Measurements from ENCODE around the gene LAIR2. TPM values are rescaled to one million over a fixed set of nuclear protein-coding genes. Genes with fewer than 3 reads are reported as not detected.

LAIR2 gene
- total RNA-seq, 2 experiments from 2014 or later, result 1.2 TPM; not detected in 1

DNA sequence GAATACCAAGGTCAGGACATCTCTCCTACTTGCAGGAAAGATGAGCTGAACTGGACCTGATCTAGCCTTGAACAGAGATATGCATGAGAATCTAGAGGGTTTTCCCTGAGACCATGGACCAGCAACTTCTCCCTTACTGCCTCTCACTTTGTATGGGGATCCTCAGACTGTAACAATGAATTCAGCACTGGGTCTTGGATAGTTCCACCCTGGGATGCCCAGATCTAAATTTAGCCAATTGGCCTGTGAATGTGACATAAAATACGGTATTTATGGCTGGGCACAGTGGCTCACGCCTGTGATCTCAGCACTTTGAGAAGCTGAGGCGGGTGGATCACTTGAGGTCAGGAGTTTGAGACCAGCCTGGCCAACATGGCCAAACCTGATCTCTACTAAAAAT is 55.7 kb downstream of the LAIR2 start:
- no peaks in the 10 kb centered on the region for H3K9me3 ChIP-seq (ENCODE audit: control insufficient read depth in 1 of 2, insufficient read depth in 1 of 2, low read length in 2 of 2)
- ChIA-PET POLR2A (no interaction called here), CTCF (no interaction called here)
- TF ChIP-seq, protein P1, sequence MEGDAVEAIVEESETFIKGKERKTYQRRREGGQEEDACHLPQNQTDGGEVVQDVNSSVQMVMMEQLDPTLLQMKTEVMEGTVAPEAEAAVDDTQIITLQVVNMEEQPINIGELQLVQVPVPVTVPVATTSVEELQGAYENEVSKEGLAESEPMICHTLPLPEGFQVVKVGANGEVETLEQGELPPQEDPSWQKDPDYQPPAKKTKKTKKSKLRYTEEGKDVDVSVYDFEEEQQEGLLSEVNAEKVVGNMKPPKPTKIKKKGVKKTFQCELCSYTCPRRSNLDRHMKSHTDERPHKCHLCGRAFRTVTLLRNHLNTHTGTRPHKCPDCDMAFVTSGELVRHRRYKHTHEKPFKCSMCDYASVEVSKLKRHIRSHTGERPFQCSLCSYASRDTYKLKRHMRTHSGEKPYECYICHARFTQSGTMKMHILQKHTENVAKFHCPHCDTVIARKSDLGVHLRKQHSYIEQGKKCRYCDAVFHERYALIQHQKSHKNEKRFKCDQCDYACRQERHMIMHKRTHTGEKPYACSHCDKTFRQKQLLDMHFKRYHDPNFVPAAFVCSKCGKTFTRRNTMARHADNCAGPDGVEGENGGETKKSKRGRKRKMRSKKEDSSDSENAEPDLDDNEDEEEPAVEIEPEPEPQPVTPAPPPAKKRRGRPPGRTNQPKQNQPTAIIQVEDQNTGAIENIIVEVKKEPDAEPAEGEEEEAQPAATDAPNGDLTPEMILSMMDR (IDR thresholded peaks at IDR 0.05), result no peak
- DNase-seq (no peak), ATAC-seq (ENCODE audit: poor library complexity) (no peak)
- Mint-ChIP-seq H3K27ac (no peak overlapping the region), H3K4me3 (no peak overlapping the region), H3K27me3 (peaks cover 30% of the 10 kb centered on the region), H3K36me3 (ENCODE audit: low read depth) (no peaks in the 10 kb centered on the region), H3K9me3 (no peaks in the 10 kb centered on the region), H3K4me1 (ENCODE audit: low read depth) (no peaks in the 10 kb centered on the region)
- H3K36me3 ChIP-seq (ENCODE audit: insufficient read depth, low read length), result no peaks in the 10 kb centered on the region
- H3K4me1 ChIP-seq (ENCODE audit: insufficient read depth, low read length), result no peaks in the 10 kb centered on the region
- intact Hi-C loops (cut with DNase I, micrococcal nuclease), result no loop called here
- H3K27me3 ChIP-seq (ENCODE audit: control insufficient read depth in 1 of 2, insufficient read depth in 2 of 2, low read length in 2 of 2), result no peaks in the 10 kb centered on the region
- H3K27ac ChIP-seq (ENCODE audit: low read depth in 1 of 2, low read length in 2 of 2), result no peak overlapping the region
- no peak overlapping the region for H3K4me3 ChIP-seq (ENCODE audit: low read length)

Other genes starting within 250 kb of the LAIR2 start
- gene LILRB5, start 245.6 kb upstream of the LAIR2 start, total RNA-seq, result not detected
- gene LILRB2, start 221.7 kb upstream of the LAIR2 start, total RNA-seq, result 1 to 10 TPM; 1.3 to 1.5 TPM
- gene LILRA5, start 189.7 kb upstream of the LAIR2 start, total RNA-seq, result 1 to 10 TPM; 1.5 TPM
- gene LILRA4, start 163.7 kb upstream of the LAIR2 start, total RNA-seq, result under 1 TPM; 0.47 to 0.52 TPM
- gene LAIR1, start 137.9 kb upstream of the LAIR2 start, total RNA-seq, result 10 to 100 TPM; 12.3 to 14.4 TPM
- not detected for gene TTYH1, start 87.4 kb upstream of the LAIR2 start, total RNA-seq
- 100 to 1,000 TPM; 610 to 639 TPM for gene LENG8, start 53.6 kb upstream of the LAIR2 start, total RNA-seq
- 1 to 10 TPM; 2.8 to 2.9 TPM for gene LENG9, start 39.1 kb upstream of the LAIR2 start, total RNA-seq
- not detected for gene CDC42EP5, start 29.5 kb upstream of the LAIR2 start, total RNA-seq
- under 1 TPM; 0.78 to 0.91 TPM for gene LILRA2, start 71.0 kb downstream of the LAIR2 start, total RNA-seq
- under 1 TPM; 0.27 to 0.36 TPM for gene LILRA1, start 90.8 kb downstream of the LAIR2 start, total RNA-seq
- gene LILRB1, start 127.7 kb downstream of the LAIR2 start, total RNA-seq, result under 1 TPM; 0.22 to 0.38 TPM
- gene LILRB4, start 160.2 kb downstream of the LAIR2 start, total RNA-seq, result under 1 TPM; 0.22 to 0.60 TPM
- not detected for gene KIR3DL3, start 221.6 kb downstream of the LAIR2 start, total RNA-seq
- not detected for gene KIR2DL3, start 235.7 kb downstream of the LAIR2 start, total RNA-seq